GM12878 (cell line): Measurements from ENCODE around the gene VIPR2.
"Not testable (repeated sequence)": the region's sequence is repeated elsewhere in the genome, so short reads cannot be mapped to it uniquely, and the experiment has no call there.

Experiments
- EP300 ChIP-seq, 2 experiments: fragments of 150-350 bp in 1 of 2; IDR thresholded peaks; 2 replicates each; pipeline ENCODE4 v1.6.1; 2011 to 2012; ENCODE audit warnings: low read depth in 2 of 2, low read length in 2 of 2, borderline replicate concordance in 1 of 2, improper control_type of control experiment in 1 of 2, inconsistent platforms in 1 of 2; ENCODE audit not compliant: control insufficient read depth in 1 of 2
- FOXK2 ChIP-seq: fragments of 450-650 bp; IDR thresholded peaks from 2 replicates; pipeline ENCODE4 v1.6.1; 2017; ENCODE audit warnings: mild to moderate bottlenecking, moderate library complexity
- NR2C2 ChIP-seq: IDR thresholded peaks from 2 replicates; pipeline ENCODE4 v1.6.1; 2011; ENCODE audit warnings: borderline replicate concordance, low read depth; ENCODE audit not compliant: control insufficient read depth, insufficient read length
- POLR2AphosphoS5 ChIP-seq: IDR thresholded peaks from 2 replicates; pipeline ENCODE4 v1.6.1; 2011; ENCODE audit warnings: mild to moderate bottlenecking, low read length, inconsistent platforms
- RFX5 ChIP-seq: IDR thresholded peaks from 2 replicates; pipeline ENCODE4 v1.6.1; 2011; ENCODE audit warnings: low read depth, low read length, improper control_type of control experiment
- SUZ12 ChIP-seq: fragments of 200-600 bp; sonication (generic); IDR thresholded peaks from one replicate; pipeline ENCODE4 v1.6.1; 2018; ENCODE audit warnings: antibody characterized with exemption, mild to moderate bottlenecking; ENCODE audit not compliant: unreplicated experiment
- ZBTB40 ChIP-seq: fragments of 450-650 bp; IDR thresholded peaks from 2 replicates; pipeline ENCODE4 v1.6.1; 2016; ENCODE audit warnings: mild to moderate bottlenecking, moderate library complexity, borderline replicate concordance
- TF ChIP-seq, protein P1 (sequence below), 3 experiments: IDR thresholded peaks in 2 of 3; conservative IDR thresholded peaks in 1 of 3; 2 replicates each; pipeline ENCODE4 v1.5.1; 2011; ENCODE audit warnings: low read depth in 3 of 3, low read length in 3 of 3, mild to moderate bottlenecking in 3 of 3, control low read depth in 2 of 3, moderate library complexity in 2 of 3, inconsistent platforms in 1 of 3, mixed read lengths in 1 of 3; ENCODE audit not compliant: control insufficient read depth in 2 of 3, insufficient read depth in 1 of 3; ENCODE audit errors: extremely low read depth in 1 of 3

- not testable (repeated sequence) for TF ChIP-seq ZBTB40; RFX5; POLR2AphosphoS5; EP300 (IDR thresholded peaks at IDR 0.05; ENCODE audit: borderline replicate concordance in 1 of 2, control insufficient read depth in 1 of 2, low read depth in 2 of 2, low read length in 2 of 2); SUZ12; FOXK2; NR2C2
- TF ChIP-seq, protein P1, sequence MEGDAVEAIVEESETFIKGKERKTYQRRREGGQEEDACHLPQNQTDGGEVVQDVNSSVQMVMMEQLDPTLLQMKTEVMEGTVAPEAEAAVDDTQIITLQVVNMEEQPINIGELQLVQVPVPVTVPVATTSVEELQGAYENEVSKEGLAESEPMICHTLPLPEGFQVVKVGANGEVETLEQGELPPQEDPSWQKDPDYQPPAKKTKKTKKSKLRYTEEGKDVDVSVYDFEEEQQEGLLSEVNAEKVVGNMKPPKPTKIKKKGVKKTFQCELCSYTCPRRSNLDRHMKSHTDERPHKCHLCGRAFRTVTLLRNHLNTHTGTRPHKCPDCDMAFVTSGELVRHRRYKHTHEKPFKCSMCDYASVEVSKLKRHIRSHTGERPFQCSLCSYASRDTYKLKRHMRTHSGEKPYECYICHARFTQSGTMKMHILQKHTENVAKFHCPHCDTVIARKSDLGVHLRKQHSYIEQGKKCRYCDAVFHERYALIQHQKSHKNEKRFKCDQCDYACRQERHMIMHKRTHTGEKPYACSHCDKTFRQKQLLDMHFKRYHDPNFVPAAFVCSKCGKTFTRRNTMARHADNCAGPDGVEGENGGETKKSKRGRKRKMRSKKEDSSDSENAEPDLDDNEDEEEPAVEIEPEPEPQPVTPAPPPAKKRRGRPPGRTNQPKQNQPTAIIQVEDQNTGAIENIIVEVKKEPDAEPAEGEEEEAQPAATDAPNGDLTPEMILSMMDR (IDR thresholded peaks at IDR 0.05 in 2 of 3, conservative IDR thresholded peaks at IDR 0.05 in 1 of 3; ENCODE audit: control insufficient read depth in 2 of 3, extremely low read depth in 1 of 3, insufficient read depth in 1 of 3, low read depth in 3 of 3, low read length in 3 of 3) = not testable (repeated sequence)
Observed at GRCh38 chr7:159101083-159101395, 43.6 kb downstream of the VIPR2 start.
